ENCODE results near the gene PHRF1.
A peak's percentile ranks its signal among the peaks of the same experiment; 100 is the strongest.

PHRF1 gene

DNA sequence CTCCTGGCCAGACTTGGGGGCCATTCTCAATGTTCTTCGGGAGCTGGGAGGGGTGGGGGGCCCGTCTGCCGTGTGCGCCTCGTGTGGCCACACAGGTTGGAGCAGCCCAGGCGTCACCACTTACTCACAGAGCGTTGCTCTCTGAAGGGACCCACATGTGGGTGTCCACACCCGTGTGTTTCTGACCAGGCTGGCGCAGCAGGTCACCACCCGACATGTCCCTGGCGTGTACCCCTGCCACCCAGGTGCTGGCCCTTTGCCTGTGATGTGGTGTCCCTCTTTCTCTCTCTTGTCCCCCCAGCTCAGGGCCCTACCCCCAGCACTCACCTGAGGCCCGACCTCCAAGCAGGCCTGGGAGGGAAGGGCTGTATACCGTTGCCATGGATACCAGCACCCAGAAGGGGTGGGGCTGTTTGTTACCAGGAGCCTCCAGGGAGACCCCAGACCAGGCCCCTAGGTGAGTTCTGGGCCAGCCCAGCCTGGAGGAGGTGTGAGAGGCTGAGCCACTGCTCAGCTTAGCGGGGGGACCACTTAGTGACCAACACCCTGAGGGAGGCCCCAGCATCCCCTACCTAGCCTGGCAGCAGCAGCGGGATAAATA, 17.1 kb upstream of the PHRF1 start:
- DNase-seq (ENCODE audit: low spot score), result no peak

DNA sequence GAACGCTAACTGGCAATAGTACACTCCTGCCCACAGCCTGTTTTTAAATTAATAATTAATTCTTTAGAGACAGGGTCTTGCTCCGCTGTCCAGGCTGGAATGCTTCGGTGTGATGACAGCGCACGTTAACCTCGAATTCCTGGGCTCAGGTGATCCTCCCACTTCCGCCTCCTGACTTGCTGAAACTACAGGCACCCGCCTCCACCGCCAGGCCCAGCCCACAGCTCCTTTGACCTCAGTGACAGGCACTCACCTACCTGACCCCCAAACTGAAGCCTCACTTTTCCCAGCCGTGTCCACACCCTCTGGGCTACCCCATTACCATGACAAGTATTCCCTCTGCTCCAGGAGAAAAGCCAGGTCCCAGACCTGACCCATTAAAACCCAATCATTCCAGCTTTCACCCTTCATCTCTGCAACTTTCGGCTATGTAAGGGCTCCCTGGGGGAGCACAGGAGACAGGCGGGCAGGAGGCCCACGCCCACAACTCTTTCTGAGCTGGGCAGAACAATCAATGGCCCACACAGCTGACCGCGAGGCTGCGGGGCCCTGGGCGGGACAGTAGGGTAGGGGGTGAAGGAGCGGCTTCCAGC, 16.5 kb upstream of the PHRF1 start:
- peak; percentile 90 for DNase-seq (ENCODE audit: low spot score)

DNA sequence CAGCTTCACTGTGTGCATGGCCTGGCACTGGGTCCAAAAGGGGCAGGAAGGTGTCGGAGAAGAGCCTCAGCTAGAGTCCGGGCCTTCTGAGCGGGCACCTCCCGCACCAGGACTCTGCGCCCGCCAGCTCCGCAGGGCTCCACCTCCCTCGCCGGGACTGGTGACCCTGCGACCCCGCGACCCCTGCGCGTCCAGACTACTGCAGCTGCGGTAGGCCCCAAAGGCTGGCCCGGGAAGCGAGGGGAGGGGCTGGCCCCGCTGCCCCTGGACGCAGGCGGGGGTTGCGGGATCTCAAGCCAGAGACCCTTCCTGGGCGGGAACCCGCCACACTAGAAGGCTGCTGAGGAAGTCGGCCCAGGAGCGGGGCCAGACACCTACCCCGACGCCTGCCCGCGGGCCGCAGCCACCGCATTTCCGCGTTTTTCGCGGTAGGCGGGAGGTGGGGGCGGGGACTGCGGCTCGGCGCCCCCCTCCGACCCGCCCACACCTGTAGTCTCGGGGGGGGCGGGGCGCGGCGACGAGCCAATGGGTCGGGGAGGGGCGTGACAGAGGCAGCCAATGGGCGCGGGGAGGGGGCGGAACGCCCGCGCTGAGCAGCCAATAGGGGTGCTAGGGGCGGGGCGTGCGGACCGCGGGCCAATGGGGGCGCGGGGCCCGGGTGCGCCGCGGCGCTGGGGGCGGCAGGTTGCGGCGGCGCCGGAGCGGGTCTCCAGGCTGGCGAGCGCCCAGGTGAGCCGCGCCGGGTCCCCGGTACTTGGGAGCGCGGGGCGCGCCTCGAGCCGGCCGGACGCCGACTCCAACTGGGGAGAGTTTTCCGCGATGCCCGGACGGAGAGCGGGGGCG, 15.7 kb upstream of the PHRF1 start, which contains the start of the genes LMNTD2 and RASSF7:
LMNTD2 (minus strand) TSS at position 434 of the 843 bp plus-strand sequence; CDS start at position 412, 22 bp downstream.
RASSF7 (plus strand) TSS at position 666 of the 843 bp plus-strand sequence. CDS start 799 bp downstream, outside the sequence.
- peak; percentile 92 for DNase-seq (ENCODE audit: low spot score)

DNA sequence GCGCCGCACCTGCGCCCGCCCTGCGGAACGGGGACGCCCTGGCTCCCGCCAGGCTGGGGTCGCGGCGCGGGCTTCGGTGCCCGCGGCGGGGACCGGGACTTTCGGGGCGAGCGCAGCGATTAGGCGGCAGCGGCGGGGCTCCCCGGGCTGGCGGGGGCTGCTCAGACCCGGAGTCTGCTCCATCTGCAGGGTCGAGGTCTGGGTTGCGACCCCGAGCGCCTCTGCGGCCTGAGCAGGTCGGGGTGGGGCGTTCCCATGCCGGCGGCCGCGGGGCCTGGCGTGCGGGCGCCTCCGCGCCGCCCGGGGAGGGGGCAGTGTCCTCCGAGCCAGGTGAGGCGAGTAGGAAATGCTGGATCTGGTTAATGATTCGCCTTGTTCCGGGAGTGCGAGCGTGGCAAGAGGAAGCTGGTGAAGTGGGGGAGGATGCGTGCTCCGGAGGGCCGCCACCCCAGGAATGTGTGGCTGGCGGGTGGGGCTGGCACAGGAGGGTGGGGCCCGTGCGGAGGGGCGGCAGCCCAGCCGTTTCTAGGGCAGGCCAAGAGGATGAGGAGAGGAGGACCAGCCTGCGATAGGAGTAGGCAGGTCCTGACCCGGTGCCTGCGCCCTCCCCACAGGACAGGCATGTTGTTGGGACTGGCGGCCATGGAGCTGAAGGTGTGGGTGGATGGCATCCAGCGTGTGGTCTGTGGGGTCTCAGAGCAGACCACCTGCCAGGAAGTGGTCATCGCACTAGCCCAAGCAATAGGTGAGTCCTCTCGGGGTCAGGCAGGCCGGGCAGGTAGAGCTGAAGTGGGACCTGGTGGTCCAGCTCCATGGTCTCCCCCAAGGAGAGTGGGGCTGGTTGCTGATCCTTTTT, 14.9 kb upstream of the PHRF1 start:
- peak; percentile 98 for DNase-seq (ENCODE audit: low spot score)

DNA sequence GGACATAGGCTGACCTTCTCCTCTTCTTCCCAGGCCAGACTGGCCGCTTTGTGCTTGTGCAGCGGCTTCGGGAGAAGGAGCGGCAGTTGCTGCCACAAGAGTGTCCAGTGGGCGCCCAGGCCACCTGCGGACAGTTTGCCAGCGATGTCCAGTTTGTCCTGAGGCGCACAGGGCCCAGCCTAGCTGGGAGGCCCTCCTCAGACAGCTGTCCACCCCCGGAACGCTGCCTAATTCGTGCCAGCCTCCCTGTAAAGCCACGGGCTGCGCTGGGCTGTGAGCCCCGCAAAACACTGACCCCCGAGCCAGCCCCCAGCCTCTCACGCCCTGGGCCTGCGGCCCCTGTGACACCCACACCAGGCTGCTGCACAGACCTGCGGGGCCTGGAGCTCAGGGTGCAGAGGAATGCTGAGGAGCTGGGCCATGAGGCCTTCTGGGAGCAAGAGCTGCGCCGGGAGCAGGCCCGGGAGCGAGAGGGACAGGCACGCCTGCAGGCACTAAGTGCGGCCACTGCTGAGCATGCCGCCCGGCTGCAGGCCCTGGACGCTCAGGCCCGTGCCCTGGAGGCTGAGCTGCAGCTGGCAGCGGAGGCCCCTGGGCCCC, 14.1 kb upstream of the PHRF1 start:
- peak; percentile 23 for DNase-seq (ENCODE audit: low spot score)

DNA sequence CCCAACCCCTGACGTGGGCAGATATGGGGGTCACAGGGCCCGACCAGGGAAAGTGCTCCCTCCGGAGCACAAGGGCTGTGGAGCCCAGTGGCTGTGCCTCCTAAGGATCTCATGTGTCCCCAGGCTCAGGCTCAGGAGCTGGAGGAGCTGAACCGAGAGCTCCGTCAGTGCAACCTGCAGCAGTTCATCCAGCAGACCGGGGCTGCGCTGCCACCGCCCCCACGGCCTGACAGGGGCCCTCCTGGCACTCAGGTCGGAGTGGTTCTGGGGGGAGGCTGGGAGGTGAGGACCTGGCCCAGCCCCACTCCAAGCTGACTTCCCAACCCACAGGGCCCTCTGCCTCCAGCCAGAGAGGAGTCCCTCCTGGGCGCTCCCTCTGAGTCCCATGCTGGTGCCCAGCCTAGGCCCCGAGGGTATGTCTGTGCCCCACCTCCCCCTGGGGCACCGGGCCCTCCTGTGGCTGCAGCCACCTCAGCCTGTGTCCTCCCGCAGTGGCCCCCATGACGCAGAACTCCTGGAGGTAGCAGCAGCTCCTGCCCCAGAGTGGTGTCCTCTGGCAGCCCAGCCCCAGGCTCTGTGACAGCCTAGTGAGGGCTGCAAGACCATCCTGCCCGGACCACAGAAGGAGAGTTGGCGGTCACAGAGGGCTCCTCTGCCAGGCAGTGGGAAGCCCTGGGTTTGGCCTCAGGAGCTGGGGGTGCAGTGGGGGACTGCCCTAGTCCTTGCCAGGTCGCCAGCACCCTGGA, 13.0 kb upstream of the PHRF1 start:
- DNase-seq (ENCODE audit: low spot score), result no peak

DNA sequence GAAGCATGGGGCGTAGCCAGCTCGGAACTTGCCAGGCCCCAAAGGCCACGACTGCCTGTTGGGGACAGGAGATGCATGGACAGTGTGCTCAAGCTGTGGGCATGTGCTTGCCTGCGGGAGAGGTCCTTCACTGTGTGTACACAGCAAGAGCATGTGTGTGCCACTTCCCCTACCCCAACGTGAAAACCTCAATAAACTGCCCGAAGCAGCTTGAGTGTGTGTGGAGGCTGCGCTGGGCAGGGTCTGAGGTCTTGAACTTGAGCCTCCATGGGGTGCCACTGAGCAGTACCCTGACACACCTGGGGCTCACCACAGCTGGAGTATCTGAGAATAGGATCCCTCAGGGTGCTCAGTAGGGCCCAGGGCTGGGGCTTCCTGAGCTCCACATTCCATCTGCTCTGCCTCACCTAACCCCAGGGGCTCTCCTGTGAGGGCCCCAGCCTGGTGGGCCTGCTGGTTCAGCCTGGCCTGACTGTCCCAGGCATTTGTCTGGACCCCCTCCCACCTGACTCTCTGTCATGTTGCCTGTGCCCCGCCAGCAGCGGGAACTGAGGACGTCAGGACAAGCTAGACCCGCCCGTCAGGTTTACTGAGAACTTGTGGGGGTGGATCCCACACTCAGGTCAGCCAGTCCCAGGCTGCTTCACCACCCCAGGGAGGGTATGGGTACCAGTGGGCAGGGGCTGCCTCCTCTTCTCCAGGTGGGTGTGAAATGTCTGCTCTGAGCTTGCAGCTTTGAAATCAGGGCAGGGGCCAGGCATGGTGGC, 12.3 kb upstream of the PHRF1 start:
- peak; percentile 15 for DNase-seq (ENCODE audit: low spot score)

DNA sequence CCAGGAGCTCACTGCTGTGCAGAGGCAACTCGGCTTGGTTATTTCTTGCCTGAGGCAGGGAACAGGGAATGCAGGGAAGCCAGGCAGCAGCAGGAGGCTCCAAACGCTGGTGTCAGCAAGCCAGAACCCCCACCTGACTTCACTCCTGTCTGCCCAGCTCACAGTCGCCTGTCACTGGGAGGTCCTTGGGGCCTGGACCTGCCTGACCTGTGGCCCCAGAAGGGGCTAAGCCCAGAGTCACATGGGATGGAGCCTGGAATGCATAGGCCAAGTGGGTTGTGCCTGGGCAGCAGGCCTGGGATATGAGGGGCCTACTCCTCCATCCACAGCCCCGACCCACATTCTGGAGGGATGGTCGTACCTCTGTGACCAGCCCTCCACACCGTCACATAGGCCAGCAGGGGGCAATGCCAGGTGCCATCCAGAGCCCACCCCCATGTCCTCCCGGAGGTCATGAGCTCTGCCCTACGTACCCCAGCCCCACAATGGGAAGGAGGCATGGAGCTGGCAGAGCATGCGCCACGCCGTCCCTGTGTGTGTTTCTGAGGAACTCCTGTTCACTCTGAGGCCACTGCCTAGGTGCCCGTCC, 10.3 kb upstream of the PHRF1 start:
- peak; percentile 42 for DNase-seq (ENCODE audit: low spot score)

DNA sequence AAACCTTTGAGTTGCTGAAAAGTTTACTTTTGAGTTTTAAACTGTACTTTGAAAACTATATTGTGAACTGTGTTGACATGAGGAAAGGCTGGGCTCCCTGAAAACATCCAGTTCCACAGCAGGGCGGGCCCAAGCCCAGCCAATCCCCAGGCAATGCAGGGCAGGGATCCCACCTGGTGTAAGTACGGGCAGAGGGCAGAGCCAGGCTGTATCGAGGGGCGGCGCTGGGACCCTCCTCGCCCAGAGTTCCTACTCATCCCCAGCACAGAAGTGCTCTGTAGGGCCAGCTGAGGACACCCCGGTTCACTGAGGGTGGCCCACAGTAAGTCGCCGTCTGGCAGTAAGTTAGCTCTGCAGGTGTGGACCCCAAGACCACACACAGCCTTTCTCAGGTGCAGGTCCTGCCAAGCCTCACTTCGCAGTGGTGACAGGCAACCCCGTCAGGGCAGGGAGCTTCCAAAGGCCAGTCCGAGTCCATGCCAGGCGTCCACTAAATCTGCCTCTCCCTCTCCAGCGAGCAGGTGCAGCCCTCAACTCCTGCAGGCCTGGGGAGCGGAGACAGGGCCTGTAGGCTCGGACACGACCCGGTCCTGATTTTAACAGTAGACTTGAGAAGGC, 9.2 kb upstream of the PHRF1 start:
- no peak for DNase-seq (ENCODE audit: low spot score)

DNA sequence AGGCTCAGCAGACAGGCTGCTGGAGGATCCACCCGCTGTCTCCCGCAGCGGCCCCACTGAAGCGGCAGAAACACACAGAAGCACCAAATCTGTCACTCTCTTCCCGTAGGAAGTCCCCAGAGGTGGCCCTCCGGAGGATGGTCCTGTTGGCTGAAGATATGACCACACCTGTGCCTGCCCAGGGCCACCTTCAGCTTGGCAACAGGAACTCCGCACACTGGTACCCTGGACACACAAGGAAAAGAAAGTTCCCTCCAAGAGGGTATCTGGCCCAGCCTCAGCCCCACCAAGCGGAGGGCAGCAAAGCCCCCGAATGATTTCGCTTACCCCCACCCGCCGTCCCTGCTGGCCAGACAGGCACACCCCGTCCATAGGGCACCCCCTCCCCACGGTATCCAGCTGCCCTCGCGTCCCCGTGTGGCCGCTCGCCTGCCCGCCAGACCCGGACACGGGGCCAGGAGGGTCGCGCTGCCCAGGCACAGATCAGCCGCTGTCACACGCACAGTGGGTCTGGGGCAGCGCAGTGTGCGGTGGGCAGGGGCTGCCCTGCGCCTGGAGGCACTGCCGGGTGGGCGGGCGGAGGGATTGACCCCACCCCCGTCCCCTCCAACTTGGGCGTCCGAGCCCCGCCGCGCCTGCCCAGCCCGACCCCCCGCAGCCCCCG, 8.5 kb upstream of the PHRF1 start:
- peak; percentile 28 for DNase-seq (ENCODE audit: low spot score)

DNA sequence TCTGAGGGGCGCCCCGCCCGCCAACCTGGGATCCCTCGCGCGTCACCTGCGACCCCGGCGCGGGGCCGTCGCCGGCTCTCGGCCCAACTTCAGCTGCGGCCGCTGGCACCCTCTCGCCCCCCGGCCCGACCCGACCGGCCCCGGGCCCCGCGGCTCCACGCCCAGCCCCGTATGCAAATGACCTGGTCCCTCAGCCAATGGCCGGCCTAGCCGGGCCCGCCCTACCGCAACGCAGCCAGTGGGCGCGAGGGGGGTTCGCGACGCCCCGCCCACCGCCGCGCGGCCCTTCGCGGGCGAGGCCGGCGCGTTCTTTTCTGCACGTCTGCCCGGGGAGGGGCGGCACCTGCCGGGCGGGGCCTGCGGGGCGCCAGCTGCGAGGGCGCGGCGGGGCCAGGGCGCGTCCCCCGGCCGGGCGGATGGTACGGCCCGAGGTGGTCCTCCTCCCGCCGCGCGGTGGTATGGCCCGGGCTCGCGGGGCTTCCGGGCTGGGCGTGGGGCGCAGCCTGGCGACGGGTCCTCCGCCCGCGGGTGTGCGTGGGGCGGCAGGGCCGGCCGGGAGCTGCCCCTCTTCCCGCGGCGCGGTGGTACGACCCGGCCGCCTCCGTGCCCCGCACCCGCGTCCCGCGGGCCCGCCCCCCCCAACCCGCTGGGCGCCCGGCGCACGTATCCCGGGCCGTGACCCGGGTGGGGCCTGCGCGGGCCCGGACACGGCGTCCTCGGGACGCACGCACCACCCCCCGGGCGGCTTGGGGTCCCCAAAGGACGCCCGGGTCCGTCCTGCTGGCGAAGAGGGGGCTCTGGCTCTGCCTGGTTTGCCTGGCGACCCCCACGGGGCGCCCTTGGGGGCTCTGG, 7.7 kb upstream of the PHRF1 start:
- peak; percentile 97 for DNase-seq (ENCODE audit: low spot score)

DNA sequence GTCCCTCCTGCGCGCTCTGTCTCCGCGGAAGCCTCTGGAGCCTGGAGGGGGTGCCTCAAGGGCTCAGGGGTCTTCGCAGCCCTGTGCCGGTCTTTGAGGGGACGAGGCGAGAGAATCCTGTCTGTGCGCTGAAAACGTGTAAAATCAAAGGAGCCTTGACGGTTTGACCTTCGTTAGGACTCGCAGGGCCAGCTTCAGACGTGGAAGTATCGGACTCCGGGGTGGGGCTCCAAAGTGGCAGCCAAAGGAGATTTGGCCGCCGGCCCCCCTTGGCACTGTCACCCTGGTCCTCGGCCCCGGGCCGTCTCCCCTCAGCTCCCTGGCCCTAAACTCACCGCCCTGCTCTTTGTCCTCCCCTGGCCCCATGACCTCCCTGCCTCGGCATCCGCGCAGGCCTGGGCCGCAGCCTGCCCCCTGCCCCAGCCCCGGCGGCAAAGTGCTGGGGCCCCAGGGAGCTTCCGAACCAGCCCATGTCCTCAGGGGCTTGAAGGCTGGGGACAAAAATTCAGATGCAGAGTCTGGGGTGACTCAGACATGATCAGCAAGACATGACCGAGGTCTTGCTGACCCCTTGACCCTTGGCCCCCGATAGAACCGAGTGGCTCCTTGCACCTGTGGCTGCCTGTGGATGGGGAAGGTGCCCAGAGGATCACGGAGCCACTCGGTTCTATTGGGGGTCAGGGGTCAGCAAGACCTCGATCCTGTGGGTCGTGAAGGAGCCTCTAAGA, 6.9 kb upstream of the PHRF1 start:
- peak; percentile 15 for DNase-seq (ENCODE audit: low spot score)

DNA sequence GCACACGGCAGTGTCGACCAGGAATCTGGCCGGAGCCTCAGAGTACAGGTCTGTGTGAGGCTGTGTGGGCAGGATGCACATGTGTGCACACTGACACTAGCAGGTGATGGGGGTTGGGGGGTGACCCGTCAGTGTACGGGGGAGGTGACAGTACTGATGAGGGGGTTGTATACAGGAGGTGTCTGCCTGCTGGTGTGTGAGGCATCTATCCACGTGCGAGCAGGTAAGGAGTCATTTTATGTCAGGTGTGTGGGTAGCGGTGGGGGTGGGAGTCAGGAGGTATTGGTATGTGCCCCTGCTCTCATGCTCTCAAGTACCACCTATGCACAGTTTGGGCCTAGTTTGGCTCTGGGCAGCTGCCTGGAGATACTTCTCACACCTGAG, 4.5 kb upstream of the PHRF1 start:
- no peak for DNase-seq (ENCODE audit: low spot score)

DNA sequence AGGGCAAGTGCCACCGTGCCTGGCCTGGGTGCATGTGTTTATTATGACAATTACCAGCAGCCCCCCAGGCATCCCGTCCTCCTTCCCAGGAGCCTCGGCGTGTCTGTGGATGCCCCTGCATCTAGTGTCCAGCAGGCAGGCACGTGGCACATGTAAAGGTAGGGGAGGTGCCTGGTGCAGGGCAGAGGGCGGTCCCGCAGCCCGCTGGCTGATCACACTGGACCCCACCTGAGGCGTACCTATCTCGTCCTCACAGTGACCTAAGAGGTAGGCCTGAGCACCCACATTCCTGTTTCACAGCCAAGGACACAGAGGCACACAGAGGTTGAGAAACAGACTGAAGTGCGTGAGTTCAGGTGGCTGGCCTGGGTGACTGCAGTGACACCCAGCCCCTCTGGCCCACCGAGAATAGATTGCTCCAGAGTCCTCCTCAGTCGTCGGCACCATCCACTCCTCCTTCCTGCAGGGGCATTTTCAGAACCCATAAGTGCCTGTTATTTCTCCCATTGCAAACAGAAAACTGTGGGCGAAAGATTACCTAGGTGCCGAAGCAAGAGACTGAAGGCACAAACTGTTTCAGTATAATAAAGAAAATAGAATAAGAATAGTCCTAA, 3.0 kb upstream of the PHRF1 start:
- DNase-seq (ENCODE audit: low spot score), result no peak

DNA sequence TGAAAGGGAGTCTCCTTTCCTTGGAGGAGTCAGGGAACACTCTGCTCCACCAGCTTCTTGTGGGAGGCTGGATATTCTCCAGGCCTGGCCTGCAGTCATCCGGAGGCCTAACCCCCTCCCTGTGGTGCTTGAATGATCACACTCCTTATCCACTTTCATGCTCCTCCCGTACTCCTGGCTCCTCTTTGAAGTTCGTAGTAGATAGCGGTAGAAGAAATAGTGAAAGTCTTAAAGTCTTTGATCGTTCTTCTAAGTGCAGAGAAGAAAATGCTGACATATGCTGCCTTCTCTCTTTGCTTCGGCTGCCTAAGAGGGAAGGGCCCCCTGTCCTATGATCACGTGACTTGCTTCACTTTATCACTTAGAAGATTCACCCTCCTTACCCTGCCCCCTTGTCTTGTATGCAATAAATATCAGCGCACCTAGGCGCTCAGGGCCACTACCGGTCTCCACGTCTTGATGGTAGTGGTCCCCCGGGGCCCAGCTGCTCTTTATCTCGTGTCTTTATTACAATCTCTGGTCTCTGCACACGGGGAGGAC, 2.2 kb upstream of the PHRF1 start:
- peak; percentile 21 for DNase-seq (ENCODE audit: low spot score)

DNA sequence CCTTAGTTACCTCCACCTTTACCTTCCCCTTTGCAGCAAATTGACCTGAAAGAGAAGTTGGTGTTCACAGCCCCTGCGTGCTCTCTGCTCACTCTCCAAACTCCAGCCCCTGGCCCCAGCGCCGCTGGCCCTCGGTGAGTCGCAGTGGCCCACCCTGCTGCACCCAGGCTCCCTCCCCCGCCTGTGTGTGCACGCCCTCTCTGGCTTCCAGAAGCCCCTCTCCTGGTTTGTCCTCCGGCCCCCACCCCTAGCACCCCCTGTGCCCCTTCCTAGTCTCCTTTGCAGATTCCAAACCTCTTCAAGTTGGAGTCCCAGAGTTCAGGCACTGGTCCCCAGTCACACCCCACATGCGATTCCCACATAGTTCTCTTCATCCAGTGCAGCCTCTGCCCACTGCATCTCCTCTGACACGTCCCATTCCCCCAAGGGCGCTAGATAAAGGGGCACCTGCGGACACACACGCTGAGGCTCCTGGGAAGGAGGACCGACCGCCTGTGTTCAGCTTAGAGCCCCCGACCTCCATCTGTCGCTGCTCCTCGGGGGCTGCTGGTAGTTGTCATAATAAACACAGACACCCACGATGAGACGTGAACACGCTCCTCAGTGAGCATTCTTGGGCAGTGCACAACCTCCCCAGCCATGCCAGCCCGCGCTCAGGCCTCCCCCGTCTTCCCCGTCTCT, 1.5 kb upstream of the PHRF1 start:
- DNase-seq (ENCODE audit: low spot score), result no peak

Measured in kidney tubule cell (primary cell).